RWPE1 (cell line): Measurements from ENCODE around the gene NHLRC1.
"Not testable (repeated sequence)": the region's sequence is repeated elsewhere in the genome, so short reads cannot be mapped to it uniquely, and the experiment has no call there.

Source experiments
- CTCF ChIA-PET: fragments of 350-600 bp; sonication (Branson Sonifier 250); formaldehyde crosslinking; extraction: SDS; loops from one replicate; lab custom pipeline; 2021; lab: Yijun Ruan, JAX
- POLR2A ChIA-PET: fragments of 400-600 bp; formaldehyde crosslinking; extraction: SDS; loops from one replicate; lab custom pipeline; 2020; ENCODE audit warnings: antibody characterized with exemption; ENCODE audit not compliant: low non-redundant PET; lab: Yijun Ruan, JAX
- DNase-seq: peaks from one replicate; pipeline ENCODE4 v3.0.0; 2012; ENCODE audit warnings: low spot score
- H3K27ac ChIP-seq: fragments of 450-650 bp; 2 replicates; pipeline ENCODE4 v1.5.1; 2017
- CTCF ChIP-seq: fragments of 450-650 bp; conservative IDR thresholded peaks from 2 replicates; pipeline ENCODE4 v1.5.1; 2017; ENCODE audit warnings: low read depth, mild to moderate bottlenecking

NHLRC1 gene

GRCh38 chr6:18151801-18152200 is 29.3 kb upstream of the NHLRC1 start:
- TF ChIP-seq CTCF: no peak
- DNase-seq: no peak
- ChIA-PET CTCF (no interaction called here), POLR2A (no interaction called here)
- H3K27ac ChIP-seq: no peak overlapping the region

DNA sequence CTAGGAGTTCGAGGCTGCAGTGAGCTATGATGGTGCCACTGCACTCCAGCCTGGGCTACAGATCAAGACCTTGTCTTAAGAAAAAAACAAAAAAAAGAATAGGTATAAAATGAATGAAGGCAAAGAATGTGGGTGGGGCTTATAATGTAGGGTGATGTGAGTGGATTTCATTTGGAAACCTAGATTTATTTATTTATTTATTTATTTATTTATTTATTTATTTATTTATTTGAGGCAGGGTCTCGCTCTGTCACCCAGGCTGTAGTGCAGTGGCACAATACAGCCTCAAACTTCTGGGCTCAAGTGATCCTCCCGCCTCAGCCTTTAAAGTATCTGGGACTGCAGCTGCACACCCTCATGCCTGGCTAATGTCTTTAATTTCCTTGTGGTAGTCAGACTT is 28.9 kb upstream of the NHLRC1 start:
- H3K27ac ChIP-seq, DNase-seq, CTCF ChIA-PET, POLR2A ChIA-PET: not testable (repeated sequence)

DNA sequence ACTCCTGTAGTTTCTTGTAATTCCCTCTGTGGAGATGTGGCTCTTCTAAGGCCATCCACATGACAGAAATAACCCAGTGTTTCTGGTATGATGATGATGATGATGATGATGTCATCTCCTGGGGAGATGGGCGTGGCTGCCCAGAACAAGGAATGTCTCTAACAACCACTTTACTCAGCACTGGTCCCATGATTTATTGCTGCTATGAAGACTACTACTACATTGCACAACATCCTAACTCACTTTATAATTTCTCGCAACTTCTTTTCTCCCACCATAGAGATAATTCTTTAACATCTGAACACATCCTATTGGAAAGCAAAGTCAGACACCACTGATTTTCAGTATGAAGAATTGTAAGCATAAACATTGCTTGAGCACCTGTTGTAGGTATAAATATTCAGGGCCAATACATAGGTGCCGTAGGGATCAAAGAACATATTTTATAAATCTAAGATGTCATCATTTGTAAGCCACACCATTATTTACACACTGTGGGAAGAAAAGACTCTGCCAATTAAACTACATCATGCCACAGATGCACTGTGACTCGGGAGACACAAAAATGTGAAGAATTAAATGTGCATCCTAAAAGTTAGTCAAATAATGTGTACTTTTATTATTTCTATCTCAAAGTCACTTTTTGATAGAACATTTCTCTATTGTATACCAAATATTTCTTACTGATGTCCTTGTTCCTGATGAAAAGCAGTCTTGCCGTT is 26.0 kb upstream of the NHLRC1 start:
- peak; percentile 51 for DNase-seq
- no peak for TF ChIP-seq CTCF
- H3K27ac ChIP-seq: no peak overlapping the region
- ChIA-PET POLR2A (no interaction called here), CTCF (no interaction called here)

DNA sequence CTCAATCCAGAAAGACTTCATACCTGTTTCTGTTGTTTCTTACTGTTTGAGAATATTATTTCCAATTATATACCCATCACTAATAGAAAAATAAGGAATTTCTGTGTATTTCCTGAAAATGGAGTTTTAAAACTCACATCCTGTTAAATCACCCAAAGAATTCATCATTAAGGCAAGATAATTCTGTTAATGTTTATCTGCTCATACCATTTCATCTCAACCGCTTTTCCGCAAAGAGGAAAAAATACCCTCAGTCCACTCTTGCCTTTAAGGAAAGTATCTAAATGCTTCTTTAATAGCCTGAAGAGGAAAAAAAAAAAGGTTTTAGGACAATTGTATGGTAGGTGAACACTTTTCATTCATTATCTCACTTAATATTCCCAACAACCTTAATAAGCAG is 25.1 kb upstream of the NHLRC1 start:
- CTCF ChIA-PET: interaction anchor here (0.6 kb wide), 1 partner anchor 24 kb away, joined by 4 read pairs; no protein-coding TSS in a partner anchor
- H3K27ac ChIP-seq: no peak overlapping the region
- DNase-seq: no peak
- POLR2A ChIA-PET: no interaction called here
- TF ChIP-seq CTCF: no peak

GRCh38 chr6:18147160-18147559 is 24.7 kb upstream of the NHLRC1 start:
- ChIA-PET CTCF (interaction anchor here (0.5 to 0.6 kb wide), 2 partner anchors 24 to 48 kb away, joined by 4 to 6 read pairs; no protein-coding TSS in a partner anchor), POLR2A (no interaction called here)
- DNase-seq: peak; percentile 36
- H3K27ac ChIP-seq: no peak overlapping the region
- no peak for TF ChIP-seq CTCF

DNA sequence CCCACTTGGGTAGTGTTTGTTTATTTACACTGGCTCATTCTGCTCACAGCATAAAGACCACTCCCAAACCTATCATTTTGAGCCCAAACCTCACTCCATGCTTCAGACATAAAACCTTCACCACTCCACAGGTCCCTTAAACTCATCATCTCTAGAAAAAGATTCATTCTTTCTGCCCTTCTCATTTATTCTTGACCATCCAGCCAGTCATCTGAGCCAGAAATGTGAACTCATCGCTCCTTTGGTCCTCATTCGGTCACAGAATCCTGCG is 20.0 kb upstream of the NHLRC1 start:
- ChIA-PET POLR2A (no interaction called here), CTCF (interaction anchor here (0.6 kb wide), 1 partner anchor 883 kb away, joined by 3 read pairs; no protein-coding TSS in a partner anchor)

More for the DNA sequence above, 20.0 kb upstream of the NHLRC1 start:
- DNase-seq: no peak
- no peak for TF ChIP-seq CTCF
- no peak overlapping the region for H3K27ac ChIP-seq
